Upper lobe of left lung (tissue), 6 donors: ENCODE data around the gene PRM3. TPM values are rescaled to one million over a fixed set of nuclear protein-coding genes. Genes with fewer than 3 reads are reported as not detected.
A peak's percentile ranks its signal among the peaks of the same experiment; 100 is the strongest.

ENCODE experiments used
- ATAC-seq, 2 donors: fragments of 200-7000 bp; cut with Tn5 transposase; one replicate each; pipeline ENCODE4 v1.9.1; 2022; ENCODE audit warnings: mild to moderate bottlenecking in 2 of 2, moderate library complexity in 2 of 2; ENCODE audit not compliant: low FRiP score in 2 of 2
- DNase-seq, 2 donors: peaks; one replicate each; pipeline ENCODE4 v3.0.0-alpha.2; 2019 to 2020
- H3K27ac ChIP-seq, 4 donors: fragments of 200-600 bp; sonication (generic); one replicate each; pipeline ENCODE4 v1.5.1; 2016 to 2019
- H3K27me3 ChIP-seq, 4 donors: fragments of 200-600 bp; sonication (generic); one replicate each; pipeline ENCODE4 v1.5.1; 2017 to 2019
- H3K36me3 ChIP-seq, 4 donors: fragments of 200-600 bp; sonication (generic); one replicate each; pipeline ENCODE4 v1.5.1; 2016 to 2019
- H3K4me1 ChIP-seq, 4 donors: fragments of 200-600 bp; sonication (generic); one replicate each; pipeline ENCODE4 v1.5.1; 2018 to 2019
- H3K4me3 ChIP-seq, 4 donors: fragments of 200-600 bp; sonication (generic); one replicate each; pipeline ENCODE4 v1.5.1; 2017 to 2019; ENCODE audit warnings: mild to moderate bottlenecking in 2 of 4, moderate library complexity in 1 of 4
- H3K9me3 ChIP-seq, 4 donors: fragments of 200-600 bp; sonication (generic); one replicate each; pipeline ENCODE4 v1.5.1; 2018 to 2019
- CTCF ChIP-seq, 6 experiments: fragments of 450-650 bp in 4 of 6; fragments of 200-600 bp in 2 of 6; sonication (generic) in 2 of 6; IDR thresholded peaks; one replicate each; pipeline ENCODE4 v1.5.1; 2016 to 2019; ENCODE audit warnings: antibody characterized with exemption in 6 of 6
- EP300 ChIP-seq, 4 donors: sonication (generic); formaldehyde crosslinking; IDR thresholded peaks; one replicate each; pipeline ENCODE4 v1.5.1; 2017; ENCODE audit warnings: antibody characterized with exemption in 4 of 4, control low read depth in 2 of 4
- POLR2A ChIP-seq, 4 donors: fragments of 450-650 bp; IDR thresholded peaks; one replicate each; pipeline ENCODE4 v1.5.1; 2016 to 2017; ENCODE audit warnings: antibody characterized with exemption in 4 of 4, mild to moderate bottlenecking in 2 of 4
- POLR2AphosphoS5 ChIP-seq, 2 donors: sonication (generic); formaldehyde crosslinking; IDR thresholded peaks; one replicate each; pipeline ENCODE4 v1.5.1; 2017; ENCODE audit warnings: antibody characterized with exemption in 2 of 2
- WGBS, 2 donors: methylation state at CpG; one replicate each; pipeline ENCODE4 v1.1.5; 2017 to 2018; 5-methylcytosine and 5-hydroxymethylcytosine counted together
- total RNA-seq, 6 donors: library from RNA; depleted of rRNA in 4 of 6; stranded (reverse); fragments of >200 nt in 4 of 6; gene quantifications; one replicate each; pipeline versions ENCODE4 v1.1.0 to v1.2.1, GENCODE V29; 2016 to 2021
- donor health status: DM: no; HTN: no; CAD: no; lungs with moderate emphysema.
- donor health status: DM: no; HTN: yes; CAD: no; lungs with severe emphysema.

PRM3 gene
- total RNA-seq, 6 donors from 2014 or later = not detected

- peak overlapping the region in 3 of 4 donors; percentile 45 to 67 (median 46) for H3K27ac ChIP-seq
- H3K4me1 ChIP-seq = peaks cover 25 to 34% (median 29%) of the 10 kb centered on the region in 4 donors
- TF ChIP-seq POLR2AphosphoS5 (IDR thresholded peaks at IDR 0.05) (no peak), POLR2A (IDR thresholded peaks at IDR 0.05) (no peak), CTCF (IDR thresholded peaks at IDR 0.05) (no peak), EP300 (IDR thresholded peaks at IDR 0.05) (no peak)
- ATAC-seq (no peak), DNase-seq (no peak)
- no peaks in the 10 kb centered on the region for H3K27me3 ChIP-seq
- WGBS, 2 donors = 90 to 91% methylated on average over 12 of the region's 12 CpGs
- no peaks in the 10 kb centered on the region for H3K9me3 ChIP-seq
- H3K4me3 ChIP-seq = no peak overlapping the region
- no peaks in the 10 kb centered on the region for H3K36me3 ChIP-seq
These were observed 13.5 kb downstream of the PRM3 start for GRCh38 chr16:11259655-11260595.

- no peak for ATAC-seq
- Histone ChIP-seq H3K4me1 (peaks cover 34 to 44% (median 39%) of the 10 kb centered on the region in 4 donors), H3K9me3 (no peaks in the 10 kb centered on the region), H3K4me3 (peak overlapping the region in 3 of 4 donors; percentile 2 to 29 (median 28)), H3K27me3 (no peaks in the 10 kb centered on the region), H3K27ac (peak overlapping the region; percentile 45 to 75 (median 56)), H3K36me3 (peaks cover 0 to under 1% (median 0%) of the 10 kb centered on the region in 4 donors)
- peak in 1 of 2 donors; percentile 73 for DNase-seq
- TF ChIP-seq EP300 (IDR thresholded peaks at IDR 0.05) (no peak), POLR2A (IDR thresholded peaks at IDR 0.05) (no peak), POLR2AphosphoS5 (IDR thresholded peaks at IDR 0.05) (no peak)
- WGBS, 2 donors = 27 to 30% methylated on average over 14 to 15 of the region's 15 CpGs
These were observed 14.6 kb downstream of the PRM3 start for GRCh38 chr16:11258553-11259492.

GRCh38 chr16:11257131-11257938 lies 16.1 kb downstream of the PRM3 start:
- TF ChIP-seq POLR2AphosphoS5 (IDR thresholded peaks at IDR 0.05) = no peak
- TF ChIP-seq POLR2A (IDR thresholded peaks at IDR 0.05) = no peak
- no peak for TF ChIP-seq EP300 (IDR thresholded peaks at IDR 0.05)
- TF ChIP-seq CTCF (IDR thresholded peaks at IDR 0.05) = peak; percentile 68 to 83 (median 74)
- peak; percentile 67 to 90 for DNase-seq
- H3K9me3 ChIP-seq = no peaks in the 10 kb centered on the region
- WGBS, 2 donors = 24 to 29% methylated on average over 19 to 21 of the region's 21 CpGs
- peaks cover 42 to 51% (median 45%) of the 10 kb centered on the region in 4 donors for H3K4me1 ChIP-seq
- H3K36me3 ChIP-seq = peaks cover 0 to 7% (median 0%) of the 10 kb centered on the region in 4 donors
- H3K4me3 ChIP-seq = peak overlapping the region; percentile 73 to 93 (median 90)
- ATAC-seq = peak; percentile 77 to 89
- peak overlapping the region; percentile 91 to 100 (median 96) for H3K27ac ChIP-seq
- no peaks in the 10 kb centered on the region for H3K27me3 ChIP-seq

GRCh38 chr16:11256661-11257130 lies 16.7 kb downstream of the PRM3 start:
- H3K27me3 ChIP-seq = no peaks in the 10 kb centered on the region
- no peaks in the 10 kb centered on the region for H3K9me3 ChIP-seq
- ATAC-seq (peak; percentile 60 to 66), DNase-seq (peak; percentile 79 to 93)
- TF ChIP-seq EP300 (IDR thresholded peaks at IDR 0.05) (no peak), POLR2AphosphoS5 (IDR thresholded peaks at IDR 0.05) (no peak), POLR2A (IDR thresholded peaks at IDR 0.05) (no peak), CTCF (IDR thresholded peaks at IDR 0.05) (no peak)
- peak overlapping the region; percentile 91 to 100 (median 96) for H3K27ac ChIP-seq
- H3K4me1 ChIP-seq = peaks cover 42 to 51% (median 45%) of the 10 kb centered on the region in 4 donors
- 0 to 1% methylated on average over 2 to 29 of the region's 32 CpGs for WGBS, 2 donors
- peaks cover 0 to 7% (median 0%) of the 10 kb centered on the region in 4 donors for H3K36me3 ChIP-seq
- H3K4me3 ChIP-seq = peak overlapping the region; percentile 73 to 93 (median 90)
